CD8-positive, alpha-beta memory T cell (primary cell): Measurements from ENCODE around the gene DHRS2. TPM values are rescaled to one million over a fixed set of nuclear protein-coding genes. Genes with fewer than 3 reads are reported as not detected.
"Not testable (repeated sequence)": the region's sequence is repeated elsewhere in the genome, so short reads cannot be mapped to it uniquely, and the experiment has no call there.

Source experiments
- CTCF ChIA-PET: fragments of 350-600 bp; sonication (Branson Sonifier 250); formaldehyde crosslinking; loops from one replicate; lab custom pipeline; 2021; ENCODE audit warnings: antibody characterized with exemption; lab: Charles Lee
- POLR2A ChIA-PET: fragments of 350-600 bp; sonication (Branson Sonifier 250); formaldehyde crosslinking; loops from one replicate; lab custom pipeline; 2021; ENCODE audit warnings: antibody characterized with exemption; lab: Charles Lee
- DNase-seq, 5 donors: peaks; one replicate each; pipeline versions ENCODE4 v3.0.0 to v3.0.0-alpha.2; 2020 to 2022; ENCODE audit warnings: mixed read lengths in 1 of 5
- H3K27ac ChIP-seq: one replicate; pipeline ENCODE4 v1.7.0; 2013; ENCODE audit warnings: low read depth, mild to moderate bottlenecking, low read length, moderate library complexity
- H3K27me3 ChIP-seq: 2 replicates; pipeline ENCODE4 v1.7.0; 2013; ENCODE audit warnings: low read length, mild to moderate bottlenecking; ENCODE audit not compliant: insufficient read depth, poor library complexity, severe bottlenecking
- H3K36me3 ChIP-seq: 2 replicates; pipeline ENCODE4 v1.7.0; 2013; ENCODE audit warnings: mild to moderate bottlenecking, low read length, moderate library complexity; ENCODE audit not compliant: insufficient read depth
- H3K4me1 ChIP-seq: 2 replicates; pipeline ENCODE4 v1.7.0; 2013; ENCODE audit warnings: mild to moderate bottlenecking, low read length, moderate library complexity; ENCODE audit not compliant: insufficient read depth
- H3K4me3 ChIP-seq: 2 replicates; pipeline ENCODE4 v1.7.0; 2013; ENCODE audit warnings: mild to moderate bottlenecking, low read length
- H3K9me3 ChIP-seq: 2 replicates; pipeline ENCODE4 v1.7.0; 2013; ENCODE audit warnings: mild to moderate bottlenecking, low read length
- H3K27ac Mint-ChIP-seq, 8 donors: one replicate each; pipeline ENCODE4 v1.8.0; 2020 to 2021; ENCODE audit warnings: mixed read lengths in 8 of 8, mild to moderate bottlenecking in 6 of 8, inconsistent platforms in 3 of 8, moderate library complexity in 3 of 8
- H3K27me3 Mint-ChIP-seq, 2 donors: one replicate each; pipeline ENCODE4 v1.8.0; 2020 to 2021; ENCODE audit warnings: mixed read lengths in 2 of 2, mild to moderate bottlenecking in 1 of 2, moderate library complexity in 1 of 2
- H3K36me3 Mint-ChIP-seq, 3 donors: one replicate each; pipeline ENCODE4 v1.8.0; 2020 to 2021; ENCODE audit warnings: mixed read lengths in 3 of 3, inconsistent platforms in 1 of 3, mild to moderate bottlenecking in 1 of 3
- H3K4me1 Mint-ChIP-seq, 3 donors: one replicate each; pipeline ENCODE4 v1.8.0; 2020 to 2021; ENCODE audit warnings: mixed read lengths in 3 of 3, inconsistent platforms in 1 of 3, mild to moderate bottlenecking in 1 of 3
- H3K4me3 Mint-ChIP-seq, 7 donors: one replicate each; pipeline ENCODE4 v1.8.0; 2020 to 2021; ENCODE audit warnings: mixed read lengths in 7 of 7, mild to moderate bottlenecking in 6 of 7, moderate library complexity in 4 of 7, inconsistent platforms in 2 of 7
- H3K9me3 Mint-ChIP-seq, 5 donors: one replicate each; pipeline ENCODE4 v1.8.0; 2020 to 2022; ENCODE audit warnings: mixed read lengths in 5 of 5, mild to moderate bottlenecking in 3 of 5, moderate library complexity in 2 of 5, inconsistent platforms in 1 of 5
- polyA plus RNA-seq: library from polyadenylated mRNA; unstranded; fragments of 300-500 nt; fragmentation: Illumina TruSeq; gene quantifications from one replicate; pipeline ENCODE4 v1.2.3, GENCODE V29; 2021
- total RNA-seq, 2 experiments: library from RNA; stranded (reverse); gene quantifications; one replicate each; pipeline ENCODE4 v1.2.3, GENCODE V29; 2021

DHRS2 gene
- total and polyA plus RNA-seq, 3 experiments from 2014 or later, result 3.0 to 3.1 TPM; not detected in 1

DNA sequence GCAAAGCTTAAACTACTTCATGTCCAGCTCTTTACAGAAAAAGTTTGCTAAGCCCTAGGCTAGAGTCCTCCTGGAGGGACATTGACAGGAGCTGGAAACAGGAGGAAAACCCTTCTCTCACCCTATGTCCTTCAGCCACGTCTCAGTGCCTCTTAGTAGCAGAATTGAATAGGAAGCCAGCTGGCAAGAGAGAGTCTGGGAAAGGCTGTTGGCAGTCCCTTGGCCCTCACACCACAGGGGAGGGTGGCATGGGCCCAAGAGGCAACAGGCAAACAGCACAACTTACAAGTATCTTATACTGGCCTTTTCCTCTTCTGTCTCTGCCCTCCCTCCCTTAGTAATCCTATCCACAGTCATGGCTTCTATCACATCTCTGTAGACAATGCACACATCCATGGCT is 27.7 kb upstream of the DHRS2 start:
- no peaks in the 10 kb centered on the region for H3K27me3 ChIP-seq
- H3K27ac Mint-ChIP-seq, result peak overlapping the region in 6 of 8 donors; percentile 5 to 98 (median 36)
- peaks cover 0 to 1% (median 0%) of the 10 kb centered on the region in 5 donors for H3K9me3 Mint-ChIP-seq
- no peak for DNase-seq
- H3K36me3 Mint-ChIP-seq, result no peaks in the 10 kb centered on the region
- peaks cover 29% of the 10 kb centered on the region for H3K4me1 ChIP-seq
- ChIA-PET POLR2A (no interaction called here), CTCF (interaction anchor here (1.0 to 1.9 kb wide), 2 partner anchors 20 to 23 kb away, joined by 3 to 8 read pairs; no protein-coding TSS in a partner anchor)
- no peak overlapping the region for H3K4me3 Mint-ChIP-seq
- H3K4me3 ChIP-seq, result no peak overlapping the region
- no peak overlapping the region for H3K27ac ChIP-seq
- H3K27me3 Mint-ChIP-seq, result peaks cover 0 to 5% of the 10 kb centered on the region in 2 donors
- H3K9me3 ChIP-seq, result no peaks in the 10 kb centered on the region
- no peaks in the 10 kb centered on the region for H3K36me3 ChIP-seq
- peaks cover 28 to 33% (median 28%) of the 10 kb centered on the region in 3 donors for H3K4me1 Mint-ChIP-seq

DNA sequence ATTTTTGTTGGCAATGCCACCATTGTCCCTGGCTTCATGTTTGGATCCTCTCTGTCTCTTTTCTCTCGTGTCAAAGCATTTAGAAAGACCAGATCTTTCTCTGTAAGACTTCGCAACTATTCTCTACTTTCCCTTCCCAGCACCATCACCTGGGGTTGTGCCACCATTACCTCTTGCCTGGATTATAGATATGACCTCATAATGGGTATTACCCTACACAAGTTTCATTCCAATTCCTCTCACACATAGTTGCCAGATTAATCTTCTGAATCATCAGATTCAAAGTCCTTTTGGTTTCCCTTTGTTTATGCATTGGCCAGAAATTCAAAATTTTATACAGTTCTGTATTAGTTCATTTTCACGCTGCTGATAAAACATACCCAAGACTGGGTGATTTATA is 27.2 kb upstream of the DHRS2 start:
- peak overlapping the region in 1 of 7 donors; percentile 20 for H3K4me3 Mint-ChIP-seq
- H3K9me3 Mint-ChIP-seq, result peaks cover 0 to 1% (median 0%) of the 10 kb centered on the region in 5 donors
- Histone ChIP-seq H3K4me1 (peaks cover 29% of the 10 kb centered on the region), H3K36me3 (no peaks in the 10 kb centered on the region), H3K27me3 (no peaks in the 10 kb centered on the region), H3K9me3 (no peaks in the 10 kb centered on the region), H3K27ac (no peak overlapping the region), H3K4me3 (no peak overlapping the region)
- ChIA-PET CTCF (interaction anchor here (1.0 kb wide), 1 partner anchor 20 kb away, joined by 3 read pairs; no protein-coding TSS in a partner anchor), POLR2A (no interaction called here)
- peaks cover 28 to 33% (median 28%) of the 10 kb centered on the region in 3 donors for H3K4me1 Mint-ChIP-seq
- H3K27me3 Mint-ChIP-seq, result peaks cover 0 to 5% of the 10 kb centered on the region in 2 donors
- H3K36me3 Mint-ChIP-seq, result no peaks in the 10 kb centered on the region
- no peak for DNase-seq
- peak overlapping the region; percentile 5 to 98 (median 84) for H3K27ac Mint-ChIP-seq

DNA sequence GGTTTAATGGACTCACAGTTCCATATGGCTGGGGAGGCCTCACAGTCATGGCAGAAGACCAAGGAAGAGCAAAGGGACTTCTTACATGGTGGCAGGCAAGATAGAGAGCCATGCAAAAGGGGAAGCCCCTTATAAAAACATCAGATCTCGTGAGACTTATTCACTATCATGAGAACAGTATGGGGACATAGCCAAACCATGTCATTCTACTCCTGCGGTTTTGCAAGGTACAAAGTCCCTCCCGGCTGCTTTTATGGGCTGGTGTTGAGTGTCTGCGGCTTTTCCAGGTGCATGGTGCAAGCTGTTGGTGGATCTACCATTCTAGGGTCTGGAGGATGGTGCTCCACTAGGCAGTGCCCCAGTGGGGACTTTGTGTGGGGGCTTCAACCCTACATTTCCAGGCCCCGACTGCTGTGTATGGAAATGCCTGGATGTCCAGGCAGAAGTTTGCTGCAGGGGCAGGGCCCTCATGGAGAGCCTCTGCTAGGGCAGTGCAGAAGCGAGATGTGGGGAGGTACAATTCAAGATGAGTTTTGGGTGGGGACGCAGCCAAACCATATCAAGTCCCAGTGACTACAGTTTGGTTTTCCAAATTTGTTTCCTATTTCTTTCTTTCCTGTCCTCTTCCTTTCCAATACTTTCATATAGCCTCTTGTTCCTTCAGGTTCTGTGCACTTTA is 26.6 kb upstream of the DHRS2 start:
- Histone ChIP-seq H3K4me1 (peaks cover 29% of the 10 kb centered on the region), H3K4me3 (peak overlapping the region; percentile 32), H3K27ac (peak overlapping the region; percentile 38)
- H3K9me3 Mint-ChIP-seq, POLR2A ChIA-PET, DNase-seq, H3K27me3 Mint-ChIP-seq, H3K9me3 ChIP-seq, H3K36me3 Mint-ChIP-seq, H3K27me3 ChIP-seq, H3K36me3 ChIP-seq: not testable (repeated sequence)
- Mint-ChIP-seq H3K4me3 (peak overlapping the region in 3 of 7 donors; percentile 69 to 79 (median 78)), H3K27ac (peak overlapping the region; percentile 76 to 98 (median 90)), H3K4me1 (peaks cover 28 to 33% (median 28%) of the 10 kb centered on the region in 3 donors)
- CTCF ChIA-PET, result interaction anchor here (5.3 to 5.8 kb wide), 2 partner anchors 20 to 23 kb away, joined by 28 to 51 read pairs; no protein-coding TSS in a partner anchor

DNA sequence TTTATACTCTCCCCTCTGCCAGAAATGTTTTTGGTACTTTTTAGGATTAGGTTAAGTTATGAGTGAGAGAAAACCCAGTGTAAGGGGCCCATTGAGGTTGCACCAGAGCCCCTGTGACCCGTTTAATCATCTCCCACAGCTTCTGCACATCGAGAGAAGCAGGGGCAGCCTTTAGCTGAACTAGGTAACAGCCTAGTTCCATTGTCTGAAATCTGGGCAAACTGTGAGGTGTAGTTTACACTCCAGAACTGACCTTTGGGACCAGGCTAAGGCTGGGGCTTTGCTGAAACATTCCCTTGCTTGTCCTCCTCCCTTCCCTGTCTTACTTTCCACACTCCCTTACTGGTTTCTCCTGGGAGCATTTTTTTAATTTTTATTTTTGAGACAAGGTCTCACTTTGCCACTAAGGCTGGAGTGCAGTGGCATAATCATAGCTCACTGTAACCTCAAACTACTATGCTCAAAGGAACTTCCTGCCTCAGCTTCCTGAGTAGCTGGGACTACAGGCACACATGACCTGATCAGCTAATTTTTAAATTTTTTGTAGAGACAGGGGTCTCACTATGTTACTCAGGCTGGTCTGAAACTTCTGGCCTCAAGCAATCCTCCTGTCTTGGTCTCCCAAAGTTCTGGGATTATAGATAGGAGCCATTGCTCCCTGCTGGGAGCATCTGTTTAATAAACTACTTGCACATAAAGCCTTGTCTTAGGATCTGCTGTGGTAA is 25.9 kb upstream of the DHRS2 start:
- POLR2A ChIA-PET, result no interaction called here
- peak overlapping the region; percentile 38 for H3K27ac ChIP-seq
- peak overlapping the region; percentile 32 for H3K4me3 ChIP-seq
- Mint-ChIP-seq H3K9me3 (peaks cover 0 to 1% (median 0%) of the 10 kb centered on the region in 5 donors), H3K27me3 (peaks cover 0 to 4% of the 10 kb centered on the region in 2 donors), H3K4me3 (peak overlapping the region in 6 of 7 donors; percentile 69 to 89 (median 74)), H3K27ac (peak overlapping the region; percentile 76 to 98 (median 90)), H3K36me3 (no peaks in the 10 kb centered on the region), H3K4me1 (peaks cover 28 to 33% (median 28%) of the 10 kb centered on the region in 3 donors)
- H3K36me3 ChIP-seq, result no peaks in the 10 kb centered on the region
- CTCF ChIA-PET, result interaction anchor here (5.3 to 5.8 kb wide), 2 partner anchors 21 to 22 kb away, joined by 28 to 51 read pairs; no protein-coding TSS in a partner anchor
- no peaks in the 10 kb centered on the region for H3K9me3 ChIP-seq
- peaks cover 29% of the 10 kb centered on the region for H3K4me1 ChIP-seq
- no peaks in the 10 kb centered on the region for H3K27me3 ChIP-seq
- peak in 2 of 5 donors; percentile 23 to 29 for DNase-seq

GRCh38 chr14:23610815-23611289 is 25.3 kb upstream of the DHRS2 start:
- H3K9me3 Mint-ChIP-seq, result peaks cover 0 to 1% (median 0%) of the 10 kb centered on the region in 5 donors
- Histone ChIP-seq H3K36me3 (no peaks in the 10 kb centered on the region), H3K4me1 (peaks cover 29% of the 10 kb centered on the region), H3K4me3 (no peak overlapping the region), H3K27me3 (no peaks in the 10 kb centered on the region), H3K27ac (no peak overlapping the region), H3K9me3 (no peaks in the 10 kb centered on the region)
- no peaks in the 10 kb centered on the region for H3K36me3 Mint-ChIP-seq
- DNase-seq, result peak in 1 of 5 donors; percentile 13
- H3K4me3 Mint-ChIP-seq, result peak overlapping the region in 6 of 7 donors; percentile 69 to 89 (median 74)
- H3K4me1 Mint-ChIP-seq, result peaks cover 28 to 33% (median 28%) of the 10 kb centered on the region in 3 donors
- CTCF ChIA-PET, result interaction anchor here (1.2 to 5.8 kb wide), 3 partner anchors 21 to 48 kb away, joined by 3 to 51 read pairs (median 28); no protein-coding TSS in a partner anchor
- H3K27ac Mint-ChIP-seq, result peak overlapping the region; percentile 76 to 98 (median 90)
- POLR2A ChIA-PET, result interaction anchor here (0.6 kb wide), 1 partner anchor 282 kb away, joined by 4 read pairs; no protein-coding TSS in a partner anchor
- peaks cover 5 to 6% of the 10 kb centered on the region in 2 donors for H3K27me3 Mint-ChIP-seq

- Histone ChIP-seq H3K4me1 (peaks cover 29% of the 10 kb centered on the region), H3K27ac (no peak overlapping the region), H3K27me3 (no peaks in the 10 kb centered on the region), H3K9me3 (no peaks in the 10 kb centered on the region), H3K36me3 (no peaks in the 10 kb centered on the region), H3K4me3 (no peak overlapping the region)
- no peaks in the 10 kb centered on the region for H3K36me3 Mint-ChIP-seq
- H3K4me3 Mint-ChIP-seq, result no peak overlapping the region
- peaks cover 6 to 10% of the 10 kb centered on the region in 2 donors for H3K27me3 Mint-ChIP-seq
- peaks cover 0 to 1% (median 0%) of the 10 kb centered on the region in 5 donors for H3K9me3 Mint-ChIP-seq
- no peak for DNase-seq
- CTCF ChIA-PET, result interaction anchor here (1.2 to 5.8 kb wide), 3 partner anchors 20 to 317 kb away, joined by 3 to 51 read pairs (median 28); no protein-coding TSS in a partner anchor
- POLR2A ChIA-PET, result no interaction called here
- peak overlapping the region in 4 of 8 donors; percentile 8 to 84 (median 42) for H3K27ac Mint-ChIP-seq
- peaks cover 28 to 33% (median 28%) of the 10 kb centered on the region in 3 donors for H3K4me1 Mint-ChIP-seq
These were observed 23.8 kb upstream of the DHRS2 start for GRCh38 chr14:23612354-23612732.

DNA sequence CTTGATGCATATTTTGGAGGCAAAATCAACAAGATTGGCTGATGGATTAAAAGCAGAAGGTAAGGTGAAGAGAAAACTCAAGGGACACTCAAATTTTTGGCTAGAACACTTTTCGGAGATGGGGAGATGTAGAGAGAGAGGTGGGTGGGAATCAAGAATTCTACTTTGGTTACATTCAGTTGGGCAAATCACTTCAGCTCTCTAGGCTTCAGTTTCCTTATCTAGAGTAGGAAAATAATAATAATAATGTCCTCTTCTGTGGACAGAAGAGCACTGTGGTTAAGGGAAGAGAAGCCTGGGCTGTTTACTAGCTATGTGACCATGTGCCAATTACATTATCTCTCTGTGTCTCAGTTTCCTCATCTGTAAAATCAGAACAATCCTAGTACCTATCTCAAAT is 23.4 kb upstream of the DHRS2 start:
- H3K27ac Mint-ChIP-seq, result no peak overlapping the region
- peaks cover 0 to 1% (median 0%) of the 10 kb centered on the region in 5 donors for H3K9me3 Mint-ChIP-seq
- H3K27ac ChIP-seq, result no peak overlapping the region
- POLR2A ChIA-PET, result no interaction called here
- peaks cover 29% of the 10 kb centered on the region for H3K4me1 ChIP-seq
- no peaks in the 10 kb centered on the region for H3K36me3 ChIP-seq
- H3K4me3 Mint-ChIP-seq, result no peak overlapping the region
- H3K36me3 Mint-ChIP-seq, result no peaks in the 10 kb centered on the region
- CTCF ChIA-PET, result interaction anchor here (1.2 to 5.8 kb wide), 3 partner anchors 20 to 316 kb away, joined by 3 to 51 read pairs (median 28); no protein-coding TSS in a partner anchor
- no peak overlapping the region for H3K4me3 ChIP-seq
- DNase-seq, result no peak
- H3K4me1 Mint-ChIP-seq, result peaks cover 28 to 33% (median 28%) of the 10 kb centered on the region in 3 donors
- H3K27me3 ChIP-seq, result no peaks in the 10 kb centered on the region
- peaks cover 6 to 10% of the 10 kb centered on the region in 2 donors for H3K27me3 Mint-ChIP-seq
- no peaks in the 10 kb centered on the region for H3K9me3 ChIP-seq
